HL-60 (cell line): ENCODE measurements around the gene TMEM151A.

Source experiments
- DNase-seq, 2 experiments: peaks; one replicate each; pipeline ENCODE4 v3.0.0-alpha.2; 2010 to 2020; ENCODE audit warnings: low read depth in 1 of 2, low spot score in 1 of 2
- H3K27ac ChIP-seq: fragments of 250-450 bp; sonication (Bioruptor Pico); replicated peaks from 2 replicates; pipeline ENCODE4 v1.5.1; 2020; ENCODE audit warnings: mild to moderate bottlenecking, moderate library complexity
- H3K27me3 ChIP-seq: fragments of 250-450 bp; sonication (Bioruptor Pico); 2 replicates; pipeline ENCODE4 v1.5.1; 2021; ENCODE audit warnings: mild to moderate bottlenecking, moderate library complexity; ENCODE audit not compliant: insufficient read depth, poor library complexity, severe bottlenecking
- H3K4me3 ChIP-seq: replicated peaks from 2 replicates; pipeline ENCODE4 v1.5.1; 2011; ENCODE audit warnings: mild to moderate bottlenecking, control low read depth, low read length; ENCODE audit not compliant: insufficient read depth
- CTCF ChIP-seq: IDR thresholded peaks from one replicate; pipeline ENCODE4 v1.5.1; 2011; ENCODE audit warnings: low read length, control low read depth, inconsistent platforms; ENCODE audit not compliant: insufficient read depth
- GABPA ChIP-seq: IDR thresholded peaks from 2 replicates; pipeline ENCODE4 v1.6.1; 2012; ENCODE audit warnings: low read depth
- POLR2AphosphoS5 ChIP-seq: IDR thresholded peaks from 2 replicates; pipeline ENCODE4 v1.6.1; 2012; ENCODE audit warnings: low read depth
- REST ChIP-seq: IDR thresholded peaks from 2 replicates; pipeline ENCODE4 v1.6.1; 2012; ENCODE audit warnings: low read depth; ENCODE audit not compliant: insufficient replicate concordance
- SPI1 ChIP-seq: IDR thresholded peaks from 2 replicates; pipeline ENCODE4 v1.6.1; 2012; ENCODE audit warnings: low read depth, mild to moderate bottlenecking, borderline replicate concordance

The TMEM151A gene

GRCh38 chr11:66247295-66247694 is 44.4 kb upstream of the TMEM151A start:
- no peak for DNase-seq

GRCh38 chr11:66247801-66248200 is 43.9 kb upstream of the TMEM151A start:
- DNase-seq: no peak
- Histone ChIP-seq H3K27me3 (no peaks in the 10 kb centered on the region), H3K4me3 (no peak overlapping the region), H3K27ac (no peak overlapping the region)
- TF ChIP-seq CTCF (no peak), GABPA (no peak), REST (no peak), POLR2AphosphoS5 (no peak), SPI1 (no peak)

More at GRCh38 chr11:66247295-66247694, 44.4 kb upstream of the TMEM151A start:
- no peak overlapping the region for H3K4me3 ChIP-seq
- H3K27ac ChIP-seq: no peak overlapping the region
- TF ChIP-seq SPI1 (no peak), REST (no peak), CTCF (no peak), POLR2AphosphoS5 (no peak), GABPA (no peak)
- no peaks in the 10 kb centered on the region for H3K27me3 ChIP-seq

- Histone ChIP-seq H3K27me3 (no peaks in the 10 kb centered on the region), H3K4me3 (no peak overlapping the region), H3K27ac (no peak overlapping the region)
- TF ChIP-seq GABPA: no peak
- TF ChIP-seq SPI1: no peak
- no peak for TF ChIP-seq CTCF
- TF ChIP-seq POLR2AphosphoS5: no peak
- TF ChIP-seq REST: no peak
- no peak for DNase-seq
Observed at GRCh38 chr11:66248903-66249302, 42.8 kb upstream of the TMEM151A start.
